Gastrocnemius medialis (tissue), 4 donors: ENCODE results near the gene DGKH. TPM values are rescaled to one million over a fixed set of nuclear protein-coding genes. Genes with fewer than 3 reads are reported as not detected.
A peak's percentile ranks its signal among the peaks of the same experiment; 100 is the strongest.

Experiments
- ATAC-seq, 2 donors: fragments of 150-250 bp; one replicate each; pipeline ENCODE4 v1.9.1; 2016
- DNase-seq, 2 donors: peaks; one replicate each; pipeline ENCODE4 v3.0.0-alpha.2; 2019
- H3K27ac ChIP-seq, 4 donors: fragments of 200-600 bp; sonication (generic); 1 replicate in 1 of 4; 2 replicates in 3 of 4; pipeline ENCODE4 v1.5.1; 2016 to 2018; ENCODE audit warnings: mild to moderate bottlenecking in 2 of 4, moderate library complexity in 1 of 4
- H3K27me3 ChIP-seq, 3 donors: fragments of 200-600 bp; sonication (generic) in 2 of 3; 1 replicate in 1 of 3; 2 replicates in 2 of 3; pipeline versions ENCODE4 v1.5.1 to v1.6.0; 2016 to 2019; ENCODE audit warnings: mild to moderate bottlenecking in 1 of 3, moderate library complexity in 1 of 3
- H3K36me3 ChIP-seq, 2 donors: fragments of 200-600 bp; sonication (generic) in 1 of 2; one replicate each; pipeline ENCODE4 v1.5.1; 2017 to 2018
- H3K4me1 ChIP-seq, 2 donors: fragments of 200-600 bp; sonication (generic) in 1 of 2; one replicate each; pipeline ENCODE4 v1.5.1; 2016 to 2017; ENCODE audit warnings: mild to moderate bottlenecking in 2 of 2
- H3K4me3 ChIP-seq, 4 donors: fragments of 200-600 bp; sonication (generic) in 3 of 4; 1 replicate in 1 of 4; 2 replicates in 3 of 4; pipeline ENCODE4 v1.5.1; 2016 to 2019; ENCODE audit warnings: mild to moderate bottlenecking in 2 of 4
- H3K9me3 ChIP-seq, 3 donors: fragments of 200-600 bp; sonication (generic) in 2 of 3; 1 replicate in 1 of 3; 2 replicates in 2 of 3; pipeline ENCODE4 v1.5.1; 2016 to 2019
- POLR2A ChIP-seq, 2 donors: fragments of 450-650 bp; IDR thresholded peaks; one replicate each; pipeline ENCODE4 v1.6.1; 2017; ENCODE audit warnings: antibody characterized with exemption in 2 of 2, mild to moderate bottlenecking in 2 of 2, moderate library complexity in 2 of 2
- in situ Hi-C, 4 donors: fragments of 200-750 bp; cut with MboI; loops; one replicate each; pipeline versions ENCODE4 v1.15.0 to v1.8.0; 2017; ENCODE audit warnings: low sequenced_read_pairs in 4 of 4
- intact Hi-C: fragments of 100-400 bp; cut with DNase I; formaldehyde crosslinking; loops from one replicate; pipeline ENCODE4 v1.15.1; 2023; ENCODE audit warnings: low total_unique reads
- total RNA-seq, 4 donors: library from RNA; depleted of rRNA; stranded (reverse); fragments of >200 nt; gene quantifications; one replicate each; pipeline versions ENCODE4 v1.1.0 to v1.2.3, GENCODE V29; 2016
- TF ChIP-seq, protein P1 (sequence below), 5 experiments: fragments of 450-650 bp in 3 of 5; fragments of 200-600 bp in 2 of 5; sonication (generic) in 2 of 5; IDR thresholded peaks in 4 of 5; conservative IDR thresholded peaks in 1 of 5; 1 replicate in 4 of 5; 2 replicates in 1 of 5; pipeline ENCODE4 v1.5.1; 2016 to 2019; ENCODE audit warnings: antibody characterized with exemption in 5 of 5, mild to moderate bottlenecking in 3 of 5, moderate library complexity in 3 of 5

Gene DGKH
- total RNA-seq, 4 donors from 2014 or later, result 2.2 to 3.7 (median 3.0) TPM

DNA sequence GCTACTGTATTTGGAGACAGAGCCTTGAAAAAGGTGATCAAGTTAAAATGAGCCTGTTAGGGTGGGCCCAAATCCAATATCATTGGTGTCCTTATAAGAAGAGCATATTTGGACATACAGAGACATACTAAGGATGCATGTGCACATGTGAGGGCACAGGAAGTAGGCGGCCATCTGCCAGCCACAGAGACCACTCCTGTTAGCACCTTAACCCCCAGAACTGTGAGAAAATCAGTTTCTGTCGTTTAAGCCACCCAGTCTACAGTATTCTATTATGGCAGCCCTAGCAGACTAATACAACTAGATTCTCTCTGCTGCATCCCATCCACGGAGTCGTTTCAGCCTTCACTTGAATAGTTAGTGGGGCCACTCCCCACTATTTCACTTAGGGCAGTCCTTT is 39.4 kb upstream of the DGKH start:
- Histone ChIP-seq H3K27me3 (no peaks in the 10 kb centered on the region), H3K9me3 (no peaks in the 10 kb centered on the region), H3K4me3 (no peak overlapping the region), H3K27ac (no peak overlapping the region), H3K4me1 (peaks cover 0 to 5% of the 10 kb centered on the region in 2 donors), H3K36me3 (no peaks in the 10 kb centered on the region)
- TF ChIP-seq, protein P1, sequence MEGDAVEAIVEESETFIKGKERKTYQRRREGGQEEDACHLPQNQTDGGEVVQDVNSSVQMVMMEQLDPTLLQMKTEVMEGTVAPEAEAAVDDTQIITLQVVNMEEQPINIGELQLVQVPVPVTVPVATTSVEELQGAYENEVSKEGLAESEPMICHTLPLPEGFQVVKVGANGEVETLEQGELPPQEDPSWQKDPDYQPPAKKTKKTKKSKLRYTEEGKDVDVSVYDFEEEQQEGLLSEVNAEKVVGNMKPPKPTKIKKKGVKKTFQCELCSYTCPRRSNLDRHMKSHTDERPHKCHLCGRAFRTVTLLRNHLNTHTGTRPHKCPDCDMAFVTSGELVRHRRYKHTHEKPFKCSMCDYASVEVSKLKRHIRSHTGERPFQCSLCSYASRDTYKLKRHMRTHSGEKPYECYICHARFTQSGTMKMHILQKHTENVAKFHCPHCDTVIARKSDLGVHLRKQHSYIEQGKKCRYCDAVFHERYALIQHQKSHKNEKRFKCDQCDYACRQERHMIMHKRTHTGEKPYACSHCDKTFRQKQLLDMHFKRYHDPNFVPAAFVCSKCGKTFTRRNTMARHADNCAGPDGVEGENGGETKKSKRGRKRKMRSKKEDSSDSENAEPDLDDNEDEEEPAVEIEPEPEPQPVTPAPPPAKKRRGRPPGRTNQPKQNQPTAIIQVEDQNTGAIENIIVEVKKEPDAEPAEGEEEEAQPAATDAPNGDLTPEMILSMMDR (IDR thresholded peaks at IDR 0.05 in 4 of 5, conservative IDR thresholded peaks at IDR 0.05 in 1 of 5), result no peak
- TF ChIP-seq POLR2A (IDR thresholded peaks at IDR 0.05), result no peak
- in situ Hi-C loops (no loop called here), intact Hi-C loops (no loop called here)
- ATAC-seq (no peak), DNase-seq (no peak)

DNA sequence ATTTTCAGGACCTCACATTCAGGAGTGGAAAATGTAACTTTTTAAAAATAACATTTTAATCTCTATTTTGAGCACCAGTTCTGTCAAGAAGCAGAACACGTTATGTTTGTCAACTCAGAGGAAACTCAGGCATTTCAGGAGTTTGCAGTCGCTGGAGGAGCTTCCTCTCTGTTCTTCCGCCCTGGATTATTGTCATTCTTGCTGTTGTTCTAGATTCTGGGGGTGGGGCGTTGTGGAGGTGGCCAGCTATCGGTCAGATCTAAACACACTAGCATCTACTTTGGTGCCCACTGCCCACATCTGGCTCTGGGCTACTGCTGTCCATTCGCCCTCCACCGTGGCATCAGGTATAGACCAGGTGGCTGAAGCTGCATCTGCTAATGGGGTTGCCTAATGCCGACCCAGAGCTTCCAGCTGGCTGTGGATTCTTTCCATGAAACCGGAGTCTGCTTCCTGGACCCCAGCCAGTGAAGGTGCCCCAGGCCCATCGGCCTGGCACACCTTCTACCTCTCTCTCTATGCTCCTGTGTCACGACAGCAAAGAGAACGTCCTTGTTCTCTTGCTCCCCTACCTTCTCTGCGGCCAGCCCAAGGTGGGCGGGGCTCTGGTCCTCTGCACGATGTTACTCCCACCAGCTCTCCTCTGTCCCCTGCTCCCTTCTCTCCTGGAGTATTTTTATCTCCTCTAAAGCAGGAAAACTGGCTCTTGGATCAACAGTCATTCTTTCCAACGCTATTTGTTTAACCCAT is 36.7 kb upstream of the DGKH start:
- Histone ChIP-seq H3K27me3 (no peaks in the 10 kb centered on the region), H3K4me1 (peaks cover 0 to 5% of the 10 kb centered on the region in 2 donors), H3K27ac (no peak overlapping the region), H3K4me3 (peak overlapping the region; percentile 4 to 42 (median 22)), H3K36me3 (no peaks in the 10 kb centered on the region), H3K9me3 (no peaks in the 10 kb centered on the region)
- ATAC-seq (no peak), DNase-seq (no peak)
- in situ Hi-C loops (no loop called here), intact Hi-C loops (loop anchor here (10.0 kb wide), 1 partner anchor 63 kb away; no protein-coding TSS in a partner anchor)
- TF ChIP-seq POLR2A (IDR thresholded peaks at IDR 0.05), result no peak

DNA sequence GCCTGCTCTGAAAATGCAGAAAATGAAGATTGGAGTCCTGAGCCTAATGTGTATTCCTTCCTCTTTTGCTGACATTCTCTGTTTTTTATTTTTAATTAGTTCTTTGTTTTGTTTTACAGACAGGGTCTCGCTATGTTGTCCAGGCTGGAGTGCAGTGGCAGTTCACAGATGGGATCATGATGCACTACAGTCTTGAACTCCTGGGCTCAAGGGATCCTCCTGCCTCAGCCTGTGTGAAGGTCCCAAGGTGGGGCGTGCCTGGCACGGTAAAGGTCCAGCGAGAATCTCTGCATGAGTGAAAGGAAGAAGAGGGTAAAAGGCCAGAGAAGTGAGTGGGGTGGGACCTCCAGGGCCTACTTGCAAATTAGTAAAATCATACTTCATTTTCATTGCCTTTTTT is 34.3 kb upstream of the DGKH start:
- intact Hi-C loops (loop anchor here (10.0 kb wide), 1 partner anchor 61 kb away; no protein-coding TSS in a partner anchor), in situ Hi-C loops (no loop called here)
- Histone ChIP-seq H3K4me1 (peaks cover 0 to 5% of the 10 kb centered on the region in 2 donors), H3K27ac (no peak overlapping the region), H3K27me3 (no peaks in the 10 kb centered on the region), H3K4me3 (no peak overlapping the region), H3K36me3 (no peaks in the 10 kb centered on the region), H3K9me3 (no peaks in the 10 kb centered on the region)
- ATAC-seq, result no peak
- no peak for DNase-seq
- no peak for TF ChIP-seq POLR2A (IDR thresholded peaks at IDR 0.05)
- TF ChIP-seq, protein P1 (IDR thresholded peaks at IDR 0.05 in 4 of 5, conservative IDR thresholded peaks at IDR 0.05 in 1 of 5), result no peak

DNA sequence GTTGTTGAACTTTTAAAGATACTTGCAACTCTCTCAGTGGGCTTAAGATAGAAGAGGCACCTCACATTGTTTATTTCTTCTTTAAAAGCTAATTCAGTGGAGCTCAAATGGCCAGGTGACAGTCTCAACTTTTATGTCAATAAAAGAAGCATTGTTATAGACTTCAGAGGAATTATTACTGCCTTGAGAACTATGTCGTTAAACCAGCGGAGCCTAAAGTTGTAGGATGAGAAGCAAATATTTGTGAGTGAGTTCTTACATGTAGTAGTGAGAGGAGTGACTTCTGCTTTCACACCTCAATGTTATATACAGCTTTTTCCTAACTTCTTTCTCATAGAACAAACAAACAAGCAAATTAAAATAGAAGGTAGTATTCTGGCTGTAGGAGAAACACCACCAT is 31.2 kb upstream of the DGKH start:
- no peaks in the 10 kb centered on the region for H3K36me3 ChIP-seq

DNA sequence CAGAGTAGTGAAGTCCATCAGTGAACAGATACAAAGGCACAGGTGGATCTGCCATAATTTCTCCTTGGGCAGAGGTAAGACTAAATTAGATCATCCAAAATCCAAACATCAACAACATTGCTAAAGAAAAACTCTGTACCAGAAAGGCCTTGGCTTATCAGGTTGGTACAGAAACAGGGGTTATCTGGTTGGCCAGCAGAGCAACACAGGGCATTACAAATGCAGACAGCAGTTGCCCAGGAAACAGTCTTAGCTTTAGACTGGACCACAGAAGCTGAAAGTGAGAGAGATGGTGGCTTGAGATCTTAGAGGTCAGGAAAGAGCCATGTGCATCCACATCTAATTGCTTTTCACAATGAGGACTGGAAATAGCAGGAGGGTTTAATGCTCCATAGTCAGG is 26.6 kb upstream of the DGKH start:
- intact Hi-C loops (no loop called here), in situ Hi-C loops (no loop called here)
- Histone ChIP-seq H3K27ac (no peak overlapping the region), H3K36me3 (no peaks in the 10 kb centered on the region), H3K27me3 (no peaks in the 10 kb centered on the region), H3K4me1 (no peaks in the 10 kb centered on the region), H3K9me3 (no peaks in the 10 kb centered on the region), H3K4me3 (no peak overlapping the region)
- DNase-seq, result no peak
- no peak for ATAC-seq
- TF ChIP-seq POLR2A (IDR thresholded peaks at IDR 0.05), result no peak
- TF ChIP-seq, protein P1 (IDR thresholded peaks at IDR 0.05 in 4 of 5, conservative IDR thresholded peaks at IDR 0.05 in 1 of 5), result no peak

More for the DNA sequence above, 31.2 kb upstream of the DGKH start:
- in situ Hi-C loops (no loop called here), intact Hi-C loops (loop anchor here (10.0 kb wide), 1 partner anchor 58 kb away; no protein-coding TSS in a partner anchor)
- Histone ChIP-seq H3K9me3 (no peaks in the 10 kb centered on the region), H3K4me1 (no peaks in the 10 kb centered on the region), H3K27ac (no peak overlapping the region), H3K4me3 (no peak overlapping the region), H3K27me3 (no peaks in the 10 kb centered on the region)
- DNase-seq, result no peak
- ATAC-seq, result no peak
- TF ChIP-seq POLR2A (IDR thresholded peaks at IDR 0.05), result no peak
- TF ChIP-seq, protein P1 (IDR thresholded peaks at IDR 0.05 in 4 of 5, conservative IDR thresholded peaks at IDR 0.05 in 1 of 5), result no peak
